Choroid plexus epithelial cell (primary cell): ENCODE results near the gene OPN3.

ENCODE experiments used
- DNase-seq: peaks from one replicate; pipeline ENCODE4 v3.0.0-alpha.2; 2010; ENCODE audit warnings: low read depth
- H3K4me3 ChIP-seq: 2 replicates; pipeline ENCODE4 v1.5.1; 2011; ENCODE audit warnings: low read depth, mild to moderate bottlenecking, control low read depth, low read length, moderate library complexity
- CTCF ChIP-seq: conservative IDR thresholded peaks from 2 replicates; pipeline ENCODE4 v1.5.1; 2011; ENCODE audit warnings: low read depth, mild to moderate bottlenecking, control low read depth, inconsistent platforms, low read length, moderate library complexity

The OPN3 gene

GRCh38 chr1:241622669-241623068, 17.5 kb downstream of the OPN3 start:
- TF ChIP-seq CTCF = no peak
- DNase-seq = no peak
- H3K4me3 ChIP-seq = no peak overlapping the region

GRCh38 chr1:241617426-241617825, 22.7 kb downstream of the OPN3 start:
- no peak for DNase-seq
- no peak for TF ChIP-seq CTCF
- no peak overlapping the region for H3K4me3 ChIP-seq

- no peak for TF ChIP-seq CTCF
- no peak overlapping the region for H3K4me3 ChIP-seq
- DNase-seq = no peak
These were observed 24.9 kb downstream of the OPN3 start for GRCh38 chr1:241615043-241615974.

GRCh38 chr1:241614572-241614971, 25.6 kb downstream of the OPN3 start:
- no peak for TF ChIP-seq CTCF
- no peak for DNase-seq
- H3K4me3 ChIP-seq = no peak overlapping the region

GRCh38 chr1:241614144-241614543, 26.0 kb downstream of the OPN3 start:
- no peak overlapping the region for H3K4me3 ChIP-seq
- no peak for TF ChIP-seq CTCF
- DNase-seq = peak; percentile 43

GRCh38 chr1:241612533-241613477, 27.4 kb downstream of the OPN3 start:
- peak; percentile 96 for DNase-seq
- H3K4me3 ChIP-seq = no peak overlapping the region
- no peak for TF ChIP-seq CTCF
